HG03139 (cell line): ENCODE results near the gene NBR1.
A peak's percentile ranks its signal among the peaks of the same experiment; 100 is the strongest.
"Not testable (repeated sequence)": the region's sequence is repeated elsewhere in the genome, so short reads cannot be mapped to it uniquely, and the experiment has no call there.

Experiments used
- ATAC-seq: cut with Tn5 transposase; IDR thresholded peaks from one replicate; pipeline ENCODE4 v1.9.1; 2021; ENCODE audit not compliant: unreplicated experiment

NBR1 gene

GRCh38 chr17:43170766-43171585, at the start of gene NBR1:
Gene NBR1, plus strand, starts transcription at chr17:43171214. Its CDS starts 4,586 bp downstream, at chr17:43175800.
- peak; percentile 69 for ATAC-seq

GRCh38 chr17:43125133-43125966, 45.7 kb upstream of the NBR1 start, which contains the start of gene BRCA1:
Gene BRCA1, minus strand, starts transcription at chr17:43125364. Its CDS starts 1,268 bp downstream, at chr17:43124096.
- ATAC-seq: peak; percentile 90

- no peak for ATAC-seq
Observed at GRCh38 chr17:43125967-43126910, 44.8 kb upstream of the NBR1 start.

GRCh38 chr17:43126911-43127290, 44.1 kb upstream of the NBR1 start:
- no peak for ATAC-seq

GRCh38 chr17:43127333-43127876, 43.6 kb upstream of the NBR1 start:
- ATAC-seq: not testable (repeated sequence)

- no peak for ATAC-seq
Observed at GRCh38 chr17:43129671-43130010, 41.4 kb upstream of the NBR1 start.

GRCh38 chr17:43132117-43132516, 38.9 kb upstream of the NBR1 start:
- ATAC-seq: no peak

GRCh38 chr17:43133439-43133838, 37.6 kb upstream of the NBR1 start:
- ATAC-seq: not testable (repeated sequence)

GRCh38 chr17:43134774-43135453, 36.1 kb upstream of the NBR1 start:
- no peak for ATAC-seq

GRCh38 chr17:43135454-43135819, 35.6 kb upstream of the NBR1 start:
- no peak for ATAC-seq

- not testable (repeated sequence) for ATAC-seq
Observed at GRCh38 chr17:43136574-43136973, 34.4 kb upstream of the NBR1 start.

GRCh38 chr17:43138531-43138930, 32.5 kb upstream of the NBR1 start:
- not testable (repeated sequence) for ATAC-seq

GRCh38 chr17:43140396-43141332, 30.4 kb upstream of the NBR1 start:
- ATAC-seq: no peak

- ATAC-seq: no peak
Observed at GRCh38 chr17:43142153-43142552, 28.9 kb upstream of the NBR1 start.

GRCh38 chr17:43143201-43143600, 27.8 kb upstream of the NBR1 start:
- ATAC-seq: no peak

- no peak for ATAC-seq
Observed at GRCh38 chr17:43146649-43147048, 24.4 kb upstream of the NBR1 start.

- no peak for ATAC-seq
Observed at GRCh38 chr17:43151880-43152456, 19.0 kb upstream of the NBR1 start.

GRCh38 chr17:43153197-43153835, 17.7 kb upstream of the NBR1 start:
- ATAC-seq: not testable (repeated sequence)
